HG02885 (cell line): ENCODE results near the gene LUC7L.
A peak's percentile ranks its signal among the peaks of the same experiment; 100 is the strongest.
"Not testable (repeated sequence)": the region's sequence is repeated elsewhere in the genome, so short reads cannot be mapped to it uniquely, and the experiment has no call there.

Experiments used
- ATAC-seq: cut with Tn5 transposase; IDR thresholded peaks from one replicate; pipeline ENCODE4 v1.9.1; 2021; ENCODE audit warnings: mild to moderate bottlenecking; ENCODE audit not compliant: unreplicated experiment, poor library complexity

The LUC7L gene

DNA sequence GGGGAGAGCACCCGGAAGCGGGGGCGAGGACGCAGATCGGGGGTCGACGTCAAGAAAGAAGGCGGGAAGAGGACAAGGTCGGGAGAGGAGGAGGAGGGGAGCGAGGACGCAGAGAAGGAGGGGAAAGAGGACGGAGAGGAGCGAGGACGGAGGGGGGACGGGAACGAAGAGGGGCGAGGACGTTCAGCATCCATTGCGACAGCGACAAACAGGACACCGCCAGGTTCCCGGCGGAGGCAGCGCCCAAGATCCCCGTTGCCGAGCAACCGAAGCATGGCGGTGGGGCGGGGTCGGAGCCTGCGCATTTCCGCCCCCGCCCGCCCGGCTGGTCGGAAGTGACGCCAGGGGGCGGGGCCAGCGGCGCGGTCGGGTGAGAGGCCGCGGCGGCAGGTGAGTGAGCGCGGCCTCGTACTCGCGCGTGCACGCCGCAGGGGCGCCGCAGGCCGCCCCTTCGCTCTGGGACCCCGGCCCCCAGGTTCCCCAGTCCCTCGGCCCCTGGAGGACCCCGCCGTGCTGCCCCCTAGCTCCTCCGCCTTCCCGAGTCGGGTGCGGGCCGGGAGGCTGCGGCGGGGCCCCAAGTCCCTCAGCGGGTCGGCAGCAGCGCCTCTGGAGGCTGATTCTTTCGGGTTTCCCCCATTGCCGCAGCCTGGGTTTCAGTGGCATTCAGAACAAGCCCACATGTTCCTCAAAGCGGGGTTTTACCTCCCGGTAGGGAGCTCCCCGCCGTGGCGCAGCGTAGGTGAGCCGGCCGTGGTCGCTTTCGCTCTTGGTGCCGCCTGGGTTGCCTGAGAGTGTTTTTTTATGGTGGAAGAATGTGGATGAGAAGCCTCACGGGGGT lies 5.4 kb upstream of the LUC7L start, which contains the start of gene FAM234A:
Gene FAM234A, plus strand, starts transcription at position 354 of the 838 bp plus-strand sequence. CDS start 19,593 bp downstream, outside the sequence.
- peak; percentile 90 for ATAC-seq

DNA sequence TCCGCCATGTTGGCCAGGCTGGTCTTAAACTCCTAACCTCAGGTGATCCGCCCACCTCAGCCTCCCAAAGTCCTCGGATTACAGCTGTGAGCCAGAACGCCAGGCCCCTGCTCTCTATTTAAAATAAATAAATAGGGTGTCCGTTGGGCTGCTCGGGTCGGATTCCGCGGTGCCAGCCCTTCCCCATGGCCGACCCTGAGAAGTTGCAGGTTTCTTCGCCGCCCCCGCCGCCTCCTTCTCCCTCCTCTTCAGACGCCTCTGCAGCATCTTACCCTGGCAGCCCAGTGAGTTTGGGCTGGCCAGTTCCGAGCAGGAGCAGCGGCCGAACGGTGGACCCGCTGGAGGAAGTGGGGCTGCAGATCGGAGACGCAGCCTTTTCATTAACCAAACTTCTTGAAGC lies 1.7 kb upstream of the LUC7L start:
- ATAC-seq: no peak

DNA sequence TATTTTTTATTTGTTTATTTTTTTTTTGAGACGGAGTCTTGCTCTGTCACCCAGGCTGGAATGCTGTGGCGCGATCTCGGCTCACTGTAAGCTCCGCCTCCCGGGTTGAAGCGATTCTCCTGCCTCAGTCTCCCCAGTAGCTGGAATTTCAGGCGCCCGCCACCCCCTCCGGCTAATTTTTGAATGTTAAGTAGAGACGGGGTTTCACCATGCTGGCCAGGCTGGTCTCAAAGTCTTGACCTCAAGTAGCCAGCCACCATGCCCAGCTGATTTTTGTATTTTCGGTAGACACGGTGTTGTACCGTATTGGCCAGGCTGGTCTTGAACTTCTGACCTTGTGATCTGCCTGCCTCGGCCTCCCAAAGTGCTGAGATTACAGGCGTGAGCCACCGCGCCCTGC lies 1.1 kb upstream of the LUC7L start:
- not testable (repeated sequence) for ATAC-seq

DNA sequence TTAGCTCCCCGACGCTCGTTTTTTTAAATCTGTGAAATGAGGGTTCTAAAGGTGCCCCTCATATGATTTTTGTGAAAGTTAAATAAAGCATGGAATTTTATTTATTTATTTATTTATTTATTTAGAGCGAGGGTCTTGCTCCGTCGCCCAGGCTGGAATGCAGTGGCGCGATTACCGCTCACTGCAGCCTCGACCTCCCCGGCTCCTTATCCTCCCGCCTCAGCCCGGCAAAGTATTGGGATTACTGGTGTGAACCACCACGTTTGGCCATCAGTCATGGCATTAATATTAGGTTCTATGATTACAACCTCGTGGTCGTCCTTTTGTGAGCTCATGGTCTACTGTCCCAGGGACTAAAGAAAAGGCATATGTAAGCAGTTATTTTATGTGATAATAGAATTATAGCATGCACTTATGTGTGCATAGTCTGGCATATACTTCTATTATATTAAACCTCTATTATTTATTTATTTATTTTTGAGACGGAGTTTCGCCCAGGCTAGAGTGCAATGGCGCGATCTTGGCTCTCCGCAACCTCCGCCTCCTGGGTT lies 557 bp upstream of the LUC7L start:
- no peak for ATAC-seq

DNA sequence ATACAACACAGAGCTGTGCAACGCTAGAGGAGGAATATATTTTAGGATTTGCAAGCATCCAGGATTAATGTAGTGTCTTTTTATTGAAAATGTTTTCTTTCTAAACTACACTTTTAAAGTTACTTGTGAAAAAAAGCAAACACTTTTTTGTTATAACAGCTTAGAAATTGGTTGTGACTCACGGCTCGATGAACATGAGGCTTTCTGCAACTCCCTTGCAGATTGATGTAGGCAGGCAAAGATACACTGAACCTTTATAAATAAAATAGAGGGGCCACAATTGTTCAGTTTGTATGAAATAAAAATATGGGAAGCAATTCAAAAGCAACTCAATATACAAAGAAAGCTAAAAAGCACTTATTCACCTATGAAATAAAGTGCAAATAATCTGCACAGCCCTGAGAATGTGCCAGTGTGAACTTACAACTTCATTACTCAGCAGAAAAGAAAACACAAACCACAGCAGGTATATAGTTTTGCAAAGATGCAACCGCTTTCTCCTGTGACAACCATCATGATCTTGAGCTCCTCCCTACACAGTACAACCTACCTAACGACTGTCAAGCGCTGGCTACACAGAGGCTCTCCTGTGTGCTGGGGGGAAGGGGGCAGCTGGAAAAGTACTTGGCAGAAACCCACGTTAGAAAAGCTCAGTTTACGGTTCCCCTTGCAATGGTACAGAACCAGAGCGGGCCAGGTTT lies 948 bp downstream of the LUC7L start:
- ATAC-seq: peak; percentile 17

DNA sequence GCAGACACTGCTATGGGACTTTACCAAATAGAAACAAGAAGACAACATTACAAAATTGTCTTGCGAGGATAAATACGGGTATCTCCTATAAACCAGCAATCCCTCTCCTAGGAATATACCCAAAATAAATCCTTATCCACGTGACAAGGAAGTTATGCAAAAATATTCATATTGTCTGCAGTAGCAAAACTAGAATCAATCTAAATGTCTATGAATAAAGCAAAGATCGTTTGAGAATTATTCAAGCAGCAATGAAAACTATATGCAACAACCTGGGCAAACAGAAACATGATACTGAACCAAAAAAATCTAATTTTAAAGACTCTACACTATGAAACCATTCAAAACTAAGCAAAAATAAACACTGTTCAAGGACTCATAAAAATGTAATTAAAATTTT lies 9.2 kb downstream of the LUC7L start:
- no peak for ATAC-seq

DNA sequence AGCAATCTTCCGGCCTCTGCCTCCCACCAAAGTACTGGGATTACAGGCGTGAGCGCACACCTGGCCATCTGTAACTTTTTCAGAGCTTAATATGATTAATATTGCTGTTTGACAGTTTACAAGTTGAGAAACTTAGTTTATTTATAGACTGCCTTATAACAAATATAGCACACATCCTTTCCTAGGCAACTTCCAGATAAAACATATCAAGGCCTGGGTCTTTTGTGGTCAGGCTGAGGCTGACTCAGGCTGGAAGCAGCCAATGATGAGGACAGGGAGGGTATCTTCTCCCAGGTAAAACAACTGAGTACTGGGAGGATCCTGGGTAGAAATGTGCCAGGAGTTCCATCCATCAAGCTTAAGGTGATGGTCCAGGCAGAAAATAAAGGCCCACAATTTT lies 16.2 kb downstream of the LUC7L start:
- ATAC-seq: no peak

DNA sequence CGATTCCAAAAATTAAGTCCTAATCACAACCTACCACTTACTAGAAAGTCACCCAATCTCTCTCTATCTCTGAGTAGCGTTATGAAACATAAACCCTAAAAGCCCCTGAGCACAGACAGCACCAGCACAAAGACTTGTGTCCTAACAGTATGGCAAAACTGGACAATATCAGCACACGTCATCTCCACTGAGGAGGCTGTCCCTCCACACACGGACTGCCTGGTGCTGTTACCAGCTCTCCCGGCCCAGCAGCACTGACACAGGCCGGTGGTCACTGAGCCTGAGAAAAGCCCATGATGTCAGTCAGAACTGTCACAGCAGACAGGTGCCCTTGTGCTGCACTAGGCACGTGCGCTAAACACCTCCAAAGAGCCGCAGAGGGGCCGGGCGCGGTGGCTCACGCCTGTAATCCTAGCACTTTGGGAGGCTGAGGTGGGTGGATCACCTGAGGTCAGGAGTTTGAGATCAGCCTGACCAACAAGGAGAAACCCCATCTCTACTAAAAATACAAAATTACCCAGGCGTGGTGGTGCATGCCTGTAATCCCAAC lies 17.5 kb downstream of the LUC7L start:
- ATAC-seq: not testable (repeated sequence)

DNA sequence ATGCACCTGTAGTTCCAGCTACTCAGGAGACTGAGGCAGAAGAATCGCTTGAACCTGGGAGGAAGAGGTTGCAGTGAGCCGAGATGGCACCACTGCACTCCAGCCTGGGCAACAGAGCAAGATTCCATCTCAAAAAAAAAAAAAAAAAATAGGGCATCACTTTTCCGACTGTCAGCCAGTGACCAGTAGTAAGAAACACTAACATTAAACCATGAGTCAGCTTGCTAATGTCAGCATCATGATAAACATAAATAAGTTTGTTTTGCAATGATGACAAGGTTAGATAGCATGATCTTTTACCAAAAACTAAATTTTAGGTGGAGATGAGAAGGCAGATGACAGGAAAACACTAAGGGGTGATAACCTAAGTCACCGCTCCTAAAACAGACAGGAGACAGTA lies 19.9 kb downstream of the LUC7L start:
- ATAC-seq: not testable (repeated sequence)

DNA sequence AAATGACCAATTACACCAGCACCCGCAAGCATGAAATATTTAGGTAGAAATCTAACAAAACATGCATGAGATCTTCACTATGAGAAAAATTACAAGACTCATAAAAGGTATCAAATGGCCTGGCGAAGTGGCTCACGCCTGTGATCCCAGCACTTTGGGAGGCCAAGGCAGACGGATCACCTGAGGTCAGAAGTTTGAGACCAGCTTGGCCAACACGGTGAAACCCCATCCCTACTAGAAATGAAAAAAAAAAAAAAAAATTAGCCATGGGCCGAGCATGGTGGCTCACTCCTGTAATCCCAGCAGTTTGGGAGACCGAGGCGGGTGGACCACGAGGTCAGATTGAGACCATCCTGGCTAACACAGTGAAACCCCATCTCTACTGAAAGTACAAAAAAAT lies 25.2 kb downstream of the LUC7L start:
- ATAC-seq: not testable (repeated sequence)

DNA sequence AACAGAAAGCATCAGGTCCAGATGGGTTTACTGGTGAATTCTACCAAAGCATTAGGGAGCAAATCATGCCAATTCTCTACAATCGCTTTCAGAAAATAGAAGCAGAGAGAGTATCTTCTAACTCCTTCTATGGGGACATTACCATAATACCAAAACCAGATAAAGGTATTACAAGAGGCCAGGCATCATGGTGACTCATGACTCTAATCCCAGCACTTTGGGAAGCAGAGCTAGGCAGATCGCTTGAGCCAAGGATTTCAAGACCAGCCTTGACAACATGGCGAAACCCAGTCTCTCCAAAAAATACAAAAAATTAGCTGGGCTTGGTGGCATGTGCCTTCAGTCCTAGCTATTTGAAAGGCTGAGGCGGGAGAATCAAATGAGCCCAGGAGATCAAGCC lies 26.0 kb downstream of the LUC7L start:
- no peak for ATAC-seq

DNA sequence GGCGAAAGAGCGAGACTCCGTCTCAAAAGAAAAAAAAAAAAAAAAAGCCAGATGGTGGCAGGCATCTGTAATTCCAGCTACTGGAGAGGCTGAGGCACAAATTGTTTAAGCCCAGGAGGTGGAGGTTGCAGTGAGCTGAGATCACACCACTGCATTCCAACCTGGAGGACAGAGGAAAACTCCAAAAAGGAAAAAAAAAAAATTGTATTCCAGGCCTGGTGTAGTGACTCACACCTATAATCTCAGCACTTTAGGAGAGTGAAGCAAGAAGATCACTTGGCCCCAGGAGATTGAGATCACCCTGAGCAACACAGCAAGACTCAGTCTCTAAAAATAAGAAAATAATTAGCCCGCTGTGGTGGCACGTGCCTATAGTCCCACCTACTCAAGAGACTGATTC lies 28.9 kb downstream of the LUC7L start:
- no peak for ATAC-seq

DNA sequence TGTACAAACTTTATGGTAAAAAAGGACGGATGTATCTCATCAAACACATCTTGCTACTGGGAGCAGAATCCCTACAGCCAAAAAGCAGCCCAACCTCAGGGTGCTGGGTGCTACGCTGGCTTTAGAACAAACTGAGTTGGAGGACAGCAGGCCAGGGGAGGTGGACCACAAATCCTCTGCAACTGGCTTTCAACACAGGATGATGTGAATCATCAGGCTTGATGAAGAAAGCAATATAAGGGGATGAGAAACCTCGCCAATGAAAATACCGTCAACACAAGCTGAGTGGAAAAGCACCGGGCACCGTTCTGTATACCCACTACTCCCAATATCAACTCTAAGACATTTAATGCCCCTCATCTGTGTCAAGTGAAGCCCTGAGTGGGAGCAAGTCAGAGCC lies 34.7 kb downstream of the LUC7L start:
- ATAC-seq: no peak

DNA sequence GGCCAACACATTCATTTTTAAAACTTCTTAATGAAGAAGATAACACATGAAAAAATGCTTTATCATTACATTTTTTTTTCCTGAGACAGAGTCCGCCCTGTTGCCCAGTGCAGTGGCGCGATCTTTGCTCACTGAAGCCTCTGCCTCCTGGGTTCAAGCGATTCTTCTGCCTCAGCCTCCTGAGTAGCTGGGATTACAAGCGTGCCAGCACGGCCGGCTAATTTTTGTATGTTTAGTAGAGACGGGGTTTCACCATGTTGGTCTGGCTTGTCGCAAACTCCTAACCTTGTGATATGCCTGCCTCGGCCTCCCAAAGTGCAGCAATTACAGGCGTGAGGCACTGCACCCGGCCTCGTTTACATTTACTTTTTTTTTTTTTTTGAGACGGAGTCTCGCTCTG lies 35.8 kb downstream of the LUC7L start:
- no peak for ATAC-seq

DNA sequence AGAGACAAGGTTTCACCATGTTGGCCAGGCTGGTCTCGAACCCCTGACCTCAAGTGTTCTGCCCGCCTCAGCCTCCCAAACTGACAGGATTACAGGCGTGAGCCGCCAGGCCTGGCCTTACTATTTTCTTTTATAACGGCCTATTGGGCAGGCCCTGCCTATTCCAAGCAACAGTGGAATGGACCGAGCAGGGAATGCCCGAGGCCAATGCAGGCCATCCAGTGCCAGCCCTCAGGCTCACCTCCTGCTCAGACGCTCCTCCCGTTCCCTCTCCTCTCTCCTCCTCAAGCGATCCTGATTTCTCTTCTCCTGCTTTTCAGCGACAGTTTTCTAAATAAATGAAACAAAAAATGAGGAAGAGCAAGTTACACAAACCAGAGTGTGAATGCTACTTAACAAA lies 36.6 kb downstream of the LUC7L start:
- no peak for ATAC-seq

DNA sequence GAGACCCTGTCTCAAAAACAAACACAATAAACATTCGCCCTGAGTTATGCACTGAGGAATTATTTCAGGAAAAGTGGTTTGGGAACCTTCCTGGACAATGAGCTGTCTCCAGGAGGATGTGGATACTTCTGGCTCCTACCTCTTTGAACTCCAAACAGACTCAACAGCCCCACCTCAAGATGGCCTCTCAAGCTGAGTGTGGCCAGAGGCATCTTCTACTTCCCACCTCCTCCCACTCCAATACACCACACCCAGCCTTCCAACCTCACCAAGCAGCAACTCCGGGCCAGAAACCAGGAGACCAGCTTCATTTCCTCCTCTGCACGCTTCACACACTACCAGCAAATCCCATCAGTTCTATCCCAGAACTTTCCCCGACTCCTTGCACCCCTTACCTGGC lies 37.4 kb downstream of the LUC7L start:
- ATAC-seq: no peak

DNA sequence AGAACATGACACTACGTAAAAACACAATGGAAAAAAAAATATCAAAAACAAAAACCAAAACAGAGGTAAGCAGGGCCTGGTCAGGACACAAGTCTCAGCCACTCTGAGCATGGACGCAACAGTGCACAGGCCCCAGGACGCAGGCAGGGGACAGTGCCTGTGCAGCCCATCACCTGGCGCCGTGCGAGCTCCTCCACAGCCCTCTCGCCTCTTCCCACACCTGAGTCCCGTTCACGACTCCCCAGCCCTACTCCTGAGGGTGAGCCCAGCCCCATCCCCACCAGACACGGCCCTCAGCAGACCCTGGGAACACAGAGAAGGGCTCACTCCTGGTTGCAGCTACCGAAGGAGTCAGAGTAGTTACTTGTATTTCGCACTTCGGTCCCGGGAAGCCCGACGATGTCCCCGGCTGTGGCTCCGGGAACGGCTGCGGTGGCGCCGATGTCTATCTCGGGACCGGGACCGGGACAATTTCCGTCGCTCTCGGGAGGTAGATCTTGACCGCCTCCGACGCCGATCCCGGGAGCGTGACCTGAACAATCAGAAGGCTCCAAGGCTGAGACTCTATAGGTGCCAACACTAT lies 39.6 kb downstream of the LUC7L start:
- ATAC-seq: no peak

DNA sequence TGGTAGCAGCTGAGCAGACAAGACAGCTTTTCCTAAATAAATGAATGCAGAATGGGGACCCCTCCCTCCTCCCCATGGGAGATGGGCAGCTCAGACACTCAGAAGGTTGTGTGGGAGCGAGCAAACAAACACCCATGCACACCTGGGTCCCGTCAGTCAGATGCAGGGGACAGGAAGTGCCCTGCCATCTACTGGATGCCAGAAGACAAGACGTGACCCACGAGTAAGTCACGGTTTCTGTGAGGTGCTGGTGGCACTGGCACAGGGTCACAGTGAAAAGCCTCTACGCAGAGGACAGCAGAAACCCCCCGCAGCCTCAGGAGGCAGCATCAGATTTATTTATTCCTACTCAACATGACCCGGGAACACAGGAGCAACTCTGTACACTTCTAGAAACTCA lies 40.6 kb downstream of the LUC7L start:
- ATAC-seq: no peak

DNA sequence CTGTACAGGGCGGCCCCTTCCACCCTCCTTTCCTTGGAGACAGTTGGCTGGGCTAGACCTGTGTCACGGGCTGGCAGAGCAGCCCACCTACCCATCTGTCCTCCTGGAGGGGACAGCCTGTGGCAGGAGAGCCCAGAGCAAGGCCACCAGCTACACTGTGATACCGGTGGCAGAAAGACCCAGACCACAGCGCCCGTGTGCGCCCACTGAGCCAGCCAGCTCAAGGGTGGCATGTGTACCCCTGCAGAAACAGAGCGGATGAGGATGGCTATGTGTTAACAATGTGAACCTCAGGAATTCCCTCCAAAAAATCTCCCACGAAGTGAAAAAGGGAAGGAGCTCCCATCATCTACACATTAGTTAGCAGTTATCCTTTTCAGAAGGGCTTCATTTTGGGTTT lies 41.9 kb downstream of the LUC7L start:
- ATAC-seq: no peak

DNA sequence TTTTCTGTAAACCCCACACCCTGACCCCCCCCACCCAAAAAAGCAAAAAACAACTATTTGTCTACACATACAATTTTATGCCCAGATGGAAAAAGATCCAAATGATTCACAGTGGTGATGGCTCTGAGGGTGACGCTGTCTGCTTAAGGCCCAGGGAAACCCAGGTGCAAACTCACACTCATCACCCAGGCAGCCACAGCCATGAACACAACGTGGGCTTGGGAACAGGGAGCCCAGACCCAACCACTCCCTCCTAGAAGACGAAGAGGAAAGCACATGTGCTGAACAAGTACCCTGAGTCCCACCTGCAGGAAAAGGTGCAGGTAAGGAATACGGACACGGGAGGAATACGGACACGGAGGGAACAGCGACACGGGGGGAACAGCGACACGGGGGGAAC lies 43.6 kb downstream of the LUC7L start:
- no peak for ATAC-seq

DNA sequence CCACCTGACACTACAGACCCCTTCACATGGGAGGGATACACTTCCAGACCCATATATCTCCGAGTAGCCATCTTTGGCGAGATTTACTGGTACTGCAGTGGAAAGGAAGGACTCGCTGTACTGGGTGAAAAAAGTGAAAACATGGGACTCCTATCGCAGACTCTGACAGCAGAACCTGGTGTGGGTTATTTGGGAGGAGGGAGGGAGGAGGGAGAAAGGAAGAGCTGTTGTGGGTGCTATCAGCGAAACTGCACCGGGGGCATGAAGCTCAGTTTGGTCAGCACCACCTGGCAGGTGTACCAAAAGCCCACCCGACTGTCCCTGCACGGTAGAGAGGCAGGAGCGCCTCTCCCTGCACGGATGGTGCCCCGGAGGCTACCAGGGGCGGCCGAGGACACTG lies 44.0 kb downstream of the LUC7L start:
- ATAC-seq: no peak
